ENCODE data around the gene C11orf24. TPM values are rescaled to one million over a fixed set of nuclear protein-coding genes. Genes with fewer than 3 reads are reported as not detected.

Gene C11orf24
- total and polyA plus RNA-seq, 2 donors (not counting 1 experiment from before 2014, with no cell fraction given) = 88.6 to 94.2 TPM

DNA sequence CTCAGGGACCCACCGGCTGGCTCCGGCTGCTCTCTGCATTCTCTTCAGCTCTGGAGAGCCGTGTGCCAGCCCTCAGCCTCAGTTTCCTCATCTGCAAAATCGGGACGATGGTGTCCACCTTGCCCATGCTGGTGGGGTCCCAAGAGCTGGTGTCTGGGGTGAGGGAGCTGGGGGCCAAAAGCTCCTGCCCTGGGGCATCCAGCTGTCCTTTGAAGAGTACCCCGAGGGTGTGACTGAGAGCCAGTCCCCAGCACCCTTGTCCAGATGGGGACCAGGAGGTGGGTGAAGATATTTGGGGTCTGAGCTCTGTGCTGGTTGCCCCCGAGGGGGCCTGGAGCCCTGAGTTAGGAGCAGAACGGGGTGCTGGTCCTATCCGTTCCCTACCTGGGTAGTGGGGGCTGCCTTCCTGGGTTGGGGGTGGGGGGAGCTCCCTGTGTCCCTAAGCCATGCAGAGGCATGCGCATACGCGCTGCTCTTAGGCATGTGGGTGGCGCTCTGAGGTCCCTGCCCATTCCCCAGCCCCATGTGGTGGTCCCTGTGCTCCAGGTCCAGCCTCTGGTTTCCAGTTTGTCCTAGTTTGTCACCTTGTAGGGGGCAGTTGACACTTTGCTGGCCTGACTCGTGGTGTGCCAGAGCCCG, 45.5 kb upstream of the C11orf24 start:
- H3K4me2 ChIP-seq (replicated peaks; ENCODE audit: low read depth, low read length, poor library complexity, severe bottlenecking) = no peak overlapping the region
- H3K9me3 ChIP-seq (ENCODE audit: control extremely low read depth in 1 of 3, control insufficient read depth in 2 of 3, insufficient read depth in 1 of 3, low read length in 2 of 3) = peaks cover 0 to 7% (median 0%) of the 10 kb centered on the region in 3 donors
- ChIA-PET POLR2A (no interaction called here), CTCF (no interaction called here)
- H3K9ac ChIP-seq (ENCODE audit: low read length) = no peak overlapping the region
- peaks cover 2% of the 10 kb centered on the region for H3K79me2 ChIP-seq (ENCODE audit: control insufficient read depth, insufficient read depth, low read length)
- peaks cover 8% of the 10 kb centered on the region for H4K20me1 ChIP-seq (ENCODE audit: control insufficient read depth, insufficient read depth, low read length, poor library complexity, severe bottlenecking)
- 88% methylated on average over 13 of the region's 15 CpGs for WGBS (ENCODE audit: insufficient coverage)
- H3K4me1 ChIP-seq (ENCODE audit: control insufficient read depth in 2 of 2, insufficient read depth in 2 of 2, low read length in 2 of 2) = peaks cover 14 to 17% of the 10 kb centered on the region in 2 donors
- DNase-seq (no peak), ATAC-seq (ENCODE audit: low read depth) (no peak)
- no peak overlapping the region for H2AFZ ChIP-seq (ENCODE audit: insufficient read depth, low read depth, low read length, poor library complexity, severe bottlenecking)
- Mint-ChIP-seq H3K9me3 (ENCODE audit: insufficient read depth) (no peaks in the 10 kb centered on the region), H3K27me3 (peaks cover 22% of the 10 kb centered on the region), H3K4me1 (peaks cover 12% of the 10 kb centered on the region), H3K27ac (no peak overlapping the region), H3K4me3 (no peak overlapping the region)
- H3K4me3 ChIP-seq (ENCODE audit: control extremely low read depth in 1 of 5, extremely low read depth in 1 of 5, insufficient read depth in 1 of 5, low read depth in 2 of 5, low read length in 4 of 5) = no peak overlapping the region
- no peak for TF ChIP-seq CTCF (IDR thresholded peaks at IDR 0.05)
- no peak for TF ChIP-seq EZH2 (IDR thresholded peaks at IDR 0.05; ENCODE audit: borderline replicate concordance, insufficient read depth, low read depth, low read length, poor library complexity, severe bottlenecking)
- intact Hi-C loops (cut with micrococcal nuclease) = no loop called here
- H3K27me3 ChIP-seq (replicated peaks in 1 of 4; ENCODE audit: control extremely low read depth in 1 of 4, control insufficient read depth in 3 of 4, insufficient read depth in 4 of 4, low read length in 3 of 4) = peaks cover 0 to 36% (median 17%) of the 10 kb centered on the region in 4 experiments
- H3K27ac ChIP-seq (ENCODE audit: low read length in 2 of 2) = no peak overlapping the region
- no peaks in the 10 kb centered on the region for H3K36me3 ChIP-seq (replicated peaks in 1 of 2; ENCODE audit: control extremely low read depth in 1 of 2, control insufficient read depth in 1 of 2, extremely low read depth in 1 of 2, insufficient read depth in 2 of 2, low read length in 1 of 2)

GRCh38 chr11:68315171-68315920, 43.6 kb upstream of the C11orf24 start:
- DNase-seq = no peak
- Histone ChIP-seq H3K4me3 (ENCODE audit: control extremely low read depth in 1 of 5, extremely low read depth in 1 of 5, insufficient read depth in 1 of 5, low read depth in 2 of 5, low read length in 4 of 5) (no peak overlapping the region), H3K9me3 (ENCODE audit: control extremely low read depth in 1 of 3, control insufficient read depth in 2 of 3, insufficient read depth in 1 of 3, low read length in 2 of 3) (peaks cover 0 to 4% (median 0%) of the 10 kb centered on the region in 3 donors), H3K27me3 (replicated peaks in 1 of 4; ENCODE audit: control extremely low read depth in 1 of 4, control insufficient read depth in 3 of 4, insufficient read depth in 4 of 4, low read length in 3 of 4) (peaks cover 0 to 46% (median 17%) of the 10 kb centered on the region in 4 experiments), H3K36me3 (replicated peaks in 1 of 2; ENCODE audit: control extremely low read depth in 1 of 2, control insufficient read depth in 1 of 2, extremely low read depth in 1 of 2, insufficient read depth in 2 of 2, low read length in 1 of 2) (no peaks in the 10 kb centered on the region), H4K20me1 (ENCODE audit: control insufficient read depth, insufficient read depth, low read length, poor library complexity, severe bottlenecking) (peaks cover 8% of the 10 kb centered on the region), H3K4me2 (replicated peaks; ENCODE audit: low read depth, low read length, poor library complexity, severe bottlenecking) (no peak overlapping the region), H2AFZ (ENCODE audit: insufficient read depth, low read depth, low read length, poor library complexity, severe bottlenecking) (no peak overlapping the region), H3K79me2 (ENCODE audit: control insufficient read depth, insufficient read depth, low read length) (no peaks in the 10 kb centered on the region), H3K4me1 (ENCODE audit: control insufficient read depth in 2 of 2, insufficient read depth in 2 of 2, low read length in 2 of 2) (peaks cover 14 to 17% of the 10 kb centered on the region in 2 donors), H3K27ac (ENCODE audit: low read length in 2 of 2) (no peak overlapping the region), H3K9ac (ENCODE audit: low read length) (no peak overlapping the region)
- intact Hi-C loops (cut with micrococcal nuclease) = no loop called here
- ChIA-PET POLR2A (no interaction called here), CTCF (no interaction called here)
- Mint-ChIP-seq H3K9me3 (ENCODE audit: insufficient read depth) (no peaks in the 10 kb centered on the region), H3K27me3 (peaks cover 22% of the 10 kb centered on the region), H3K4me1 (peaks cover 12% of the 10 kb centered on the region), H3K27ac (no peak overlapping the region), H3K4me3 (no peak overlapping the region)
- 93% methylated on average over 18 of the region's 19 CpGs for WGBS (ENCODE audit: insufficient coverage)
- TF ChIP-seq EZH2 (IDR thresholded peaks at IDR 0.05; ENCODE audit: borderline replicate concordance, insufficient read depth, low read depth, low read length, poor library complexity, severe bottlenecking) (no peak), CTCF (IDR thresholded peaks at IDR 0.05) (no peak)
- no peak for ATAC-seq (ENCODE audit: low read depth)
